Suppressor macrophage treated with lipopolysaccharide for 4 hours (primary cell): Measurements from ENCODE around the gene PLCB4.
"Not testable (repeated sequence)": the region's sequence is repeated elsewhere in the genome, so short reads cannot be mapped to it uniquely, and the experiment has no call there.

Experiments used
- DNase-seq: peaks from one replicate; pipeline ENCODE4 v3.0.0-alpha.2; 2020

Gene PLCB4

DNA sequence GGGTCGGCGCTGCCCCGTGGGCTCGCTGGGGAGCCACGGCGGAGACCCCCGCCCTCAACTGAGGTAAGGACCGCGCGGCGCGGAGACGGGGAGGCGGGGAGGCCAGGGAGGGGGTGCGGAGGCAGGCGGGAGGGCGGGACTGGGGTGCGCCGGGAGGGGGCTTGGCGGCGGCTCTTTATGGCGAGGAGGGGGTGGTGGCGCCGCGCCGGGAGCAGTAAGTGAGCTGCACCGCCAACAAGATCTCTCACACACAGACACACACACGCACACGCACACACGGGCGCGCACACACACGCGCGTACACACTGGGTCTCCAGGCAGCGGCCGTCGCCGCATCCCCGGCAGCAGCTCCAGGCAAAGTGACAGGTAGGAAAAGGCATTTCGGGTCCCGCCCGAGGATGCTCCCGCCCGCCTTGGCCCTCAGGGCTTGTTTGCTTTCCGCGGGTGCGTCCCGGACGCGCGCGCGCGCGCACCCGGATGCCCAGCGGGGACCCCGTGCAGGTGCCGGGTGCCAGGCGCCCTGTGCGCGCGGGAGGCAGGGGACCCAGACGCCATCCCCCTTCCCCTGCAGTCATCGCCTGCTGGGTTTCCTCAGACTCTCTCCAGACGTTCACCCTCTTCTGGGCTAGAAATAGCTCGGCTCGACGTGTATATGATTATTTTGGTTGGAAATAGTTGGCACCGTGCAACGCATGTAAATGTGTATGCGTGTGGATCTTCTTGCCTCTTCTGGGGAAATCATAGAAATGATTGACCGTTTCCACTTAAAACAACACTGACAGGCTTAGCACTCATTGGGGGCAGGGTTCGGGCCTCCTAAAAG lies at the start of gene PLCB4:
Gene PLCB4 (plus strand): TSS at position 247 of the 823 bp plus-strand sequence. CDS start 238,728 bp downstream, outside the sequence.
- DNase-seq: no peak

DNA sequence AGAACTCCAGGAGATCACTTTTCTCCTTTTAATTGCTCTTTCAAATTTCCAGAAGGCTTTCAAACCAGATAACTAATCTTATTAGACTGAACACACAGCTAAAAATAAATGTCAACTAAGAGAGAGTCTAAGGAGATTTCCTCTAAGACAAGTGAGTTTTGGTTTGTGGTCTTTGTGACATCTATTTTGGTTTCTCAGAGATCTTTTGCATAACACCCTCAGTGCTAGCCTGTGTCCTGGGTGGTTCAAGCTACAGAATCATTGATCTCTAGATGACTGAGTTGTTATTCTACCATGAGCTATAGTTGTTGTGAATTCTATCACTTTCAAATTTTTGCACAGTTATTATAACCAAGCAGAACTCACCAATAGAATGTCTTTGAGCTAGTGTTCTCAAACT lies 49.1 kb upstream of the PLCB4 start:
- DNase-seq: no peak

DNA sequence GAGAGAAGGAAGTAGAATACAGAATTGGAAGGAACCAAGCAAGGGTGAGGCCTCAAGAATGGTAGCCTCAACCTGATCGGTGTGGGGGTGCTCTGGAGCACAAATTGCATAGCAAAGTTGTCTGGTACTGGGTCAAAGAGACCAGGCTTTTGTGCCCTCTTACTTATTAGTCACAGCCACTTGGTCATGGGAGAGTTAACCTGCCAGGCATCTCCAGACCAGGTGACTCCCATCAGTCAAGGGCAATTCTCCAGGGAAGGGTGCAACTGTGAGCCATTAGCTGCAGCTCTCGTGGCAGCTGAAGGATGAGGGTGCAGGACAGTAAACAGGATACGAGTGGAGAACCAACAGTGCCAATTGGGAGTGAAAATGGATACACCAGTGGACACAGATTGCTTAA lies 47.7 kb upstream of the PLCB4 start:
- DNase-seq: no peak

DNA sequence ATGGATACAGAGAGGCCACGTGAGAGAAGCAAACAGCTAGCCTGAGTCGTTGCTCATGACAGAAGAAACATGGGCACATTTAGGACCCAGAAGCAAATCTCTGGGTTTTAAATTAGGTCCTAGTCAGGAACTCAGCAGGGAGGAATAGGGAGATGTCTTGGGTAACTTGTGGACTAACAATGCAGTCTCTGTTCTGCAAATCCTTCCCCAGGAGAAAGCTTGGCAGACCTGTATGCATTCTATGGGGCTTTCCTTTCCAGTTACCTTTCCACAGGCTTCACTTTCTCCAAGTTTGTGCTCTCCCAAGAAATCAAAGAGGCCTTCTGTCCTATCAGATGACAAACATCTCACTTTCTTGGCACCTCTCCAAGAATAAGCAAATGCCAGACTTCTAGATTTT lies 47.2 kb upstream of the PLCB4 start:
- DNase-seq: no peak

DNA sequence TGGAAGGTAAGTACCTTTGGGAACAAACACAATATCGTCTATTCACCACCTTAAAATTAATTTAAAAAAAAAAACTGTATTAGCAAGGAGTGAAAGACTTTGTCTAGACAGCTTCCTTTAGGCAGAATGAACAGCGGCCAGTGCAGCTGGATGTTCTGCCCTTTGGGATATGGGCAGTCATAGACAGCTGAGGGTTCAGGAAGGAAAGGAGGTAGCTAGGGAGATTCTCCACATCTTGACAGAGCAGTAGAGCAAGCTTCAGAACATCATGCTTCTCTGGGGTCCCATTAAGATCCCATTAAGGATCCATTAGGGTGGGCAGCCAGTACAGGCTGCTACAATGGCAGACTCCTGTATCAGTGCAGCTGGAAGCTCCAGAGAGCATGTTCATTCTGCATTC lies 46.5 kb upstream of the PLCB4 start:
- no peak for DNase-seq

DNA sequence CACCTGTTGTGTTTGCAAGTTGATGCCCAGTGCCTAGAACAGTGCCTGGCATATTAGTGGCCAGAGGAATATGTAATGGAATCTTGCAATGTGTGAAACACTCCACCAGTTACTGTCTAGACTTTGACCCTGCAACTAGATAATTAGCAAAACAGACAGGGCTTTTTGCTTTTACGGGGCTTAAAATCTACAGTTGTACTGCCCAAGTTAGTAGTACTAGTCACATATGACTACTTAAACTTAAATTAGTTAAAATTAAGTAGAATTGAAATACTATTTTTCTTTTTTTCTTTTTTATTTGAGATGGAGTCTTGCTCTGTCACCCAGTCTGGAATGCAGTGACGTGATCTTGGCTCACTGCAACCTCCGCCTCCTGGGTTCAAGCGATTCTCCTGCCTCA lies 44.3 kb upstream of the PLCB4 start:
- no peak for DNase-seq

DNA sequence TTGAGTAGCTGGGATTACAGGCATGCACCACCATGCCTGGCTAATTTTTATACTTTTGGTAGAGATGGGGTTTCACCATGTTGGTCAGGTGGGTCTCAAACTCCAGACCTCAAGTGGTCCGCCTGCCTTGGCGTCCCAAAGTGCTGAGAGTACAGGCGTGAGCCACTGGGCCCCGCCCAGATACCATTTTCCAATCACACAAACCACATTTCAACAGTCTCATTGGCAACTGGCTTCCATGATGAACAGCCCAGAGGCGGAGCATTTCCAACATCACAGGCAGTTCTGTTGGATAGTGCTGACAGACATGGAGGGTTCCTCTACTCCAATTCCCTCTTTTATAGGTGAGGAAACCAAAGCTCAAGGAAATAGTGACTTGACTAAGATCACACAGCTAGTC lies 43.9 kb upstream of the PLCB4 start:
- no peak for DNase-seq

DNA sequence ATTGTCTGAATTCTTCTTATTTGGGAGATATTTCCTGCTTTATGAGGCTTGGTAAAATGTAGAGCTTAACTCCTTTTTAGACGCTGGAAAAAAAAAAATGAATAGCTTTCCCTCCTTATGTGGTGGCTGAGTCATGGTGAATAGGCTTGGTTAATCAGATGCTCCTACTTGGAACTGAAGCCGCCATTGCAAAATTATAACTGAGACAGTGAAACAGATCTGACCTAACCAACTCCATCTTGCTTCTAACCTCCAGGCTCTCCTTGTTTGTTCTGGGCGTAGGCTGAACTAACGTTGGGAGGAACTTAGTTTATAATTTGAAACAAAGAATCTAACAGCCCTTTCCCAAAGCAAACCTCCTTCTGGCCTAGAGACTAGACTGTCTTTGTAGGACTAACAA lies 43.2 kb upstream of the PLCB4 start:
- DNase-seq: no peak

DNA sequence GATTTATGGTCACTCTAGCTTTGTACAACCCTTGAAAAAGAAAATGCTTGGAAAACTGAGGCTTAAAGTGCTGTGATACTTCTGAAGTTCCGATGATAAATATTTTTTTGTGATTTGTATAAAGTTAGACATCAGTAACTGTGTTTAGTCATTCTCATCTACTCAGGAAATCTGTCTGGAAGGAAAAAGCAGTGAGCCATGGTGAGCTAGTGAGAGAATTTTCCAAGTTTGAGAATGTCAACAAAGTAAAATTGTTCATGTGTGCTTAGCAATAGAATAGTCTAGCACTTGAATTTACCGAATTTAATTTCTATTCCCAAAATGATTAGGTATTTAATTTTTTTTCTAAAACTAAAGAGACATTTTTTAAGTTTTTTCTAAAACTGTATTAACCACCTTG lies 41.3 kb upstream of the PLCB4 start:
- DNase-seq: no peak

DNA sequence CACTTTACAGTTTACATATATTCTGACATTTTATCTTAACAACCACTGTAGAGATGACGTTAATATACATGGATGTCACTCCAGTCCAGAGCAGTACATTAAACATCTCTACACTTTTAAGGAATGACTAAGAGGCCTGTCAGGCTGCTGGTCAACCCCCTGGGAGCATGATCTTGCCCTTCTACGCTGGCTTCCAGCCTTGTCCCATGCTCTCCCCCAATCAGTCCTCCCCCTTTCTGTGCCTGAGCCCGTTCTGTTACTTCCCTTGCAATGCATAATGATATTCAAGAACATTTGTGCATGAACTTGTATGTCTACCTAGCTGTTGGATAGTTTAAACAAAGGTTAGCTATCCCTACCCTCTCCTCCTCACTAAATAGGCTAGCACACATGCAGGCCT lies 40.5 kb upstream of the PLCB4 start:
- DNase-seq: no peak

DNA sequence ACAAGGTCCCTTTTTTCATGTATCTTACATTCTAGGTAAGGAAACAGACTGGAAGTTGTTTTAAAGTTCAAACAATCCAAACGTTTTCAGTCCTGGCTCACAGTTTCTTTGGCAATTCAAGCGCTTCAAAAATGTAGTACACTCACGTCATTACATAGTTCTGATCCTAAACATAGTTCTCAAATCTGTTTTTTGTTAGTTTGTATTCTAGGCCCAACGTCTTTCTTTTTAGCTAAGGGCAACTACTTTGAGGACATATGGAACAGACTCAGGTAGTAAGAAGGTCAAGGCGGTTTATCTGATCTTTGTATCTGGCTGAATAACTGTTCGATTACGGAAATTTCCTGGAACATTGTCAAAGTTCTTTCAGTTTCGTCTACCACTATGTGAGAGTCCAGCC lies 36.9 kb upstream of the PLCB4 start:
- DNase-seq: no peak

DNA sequence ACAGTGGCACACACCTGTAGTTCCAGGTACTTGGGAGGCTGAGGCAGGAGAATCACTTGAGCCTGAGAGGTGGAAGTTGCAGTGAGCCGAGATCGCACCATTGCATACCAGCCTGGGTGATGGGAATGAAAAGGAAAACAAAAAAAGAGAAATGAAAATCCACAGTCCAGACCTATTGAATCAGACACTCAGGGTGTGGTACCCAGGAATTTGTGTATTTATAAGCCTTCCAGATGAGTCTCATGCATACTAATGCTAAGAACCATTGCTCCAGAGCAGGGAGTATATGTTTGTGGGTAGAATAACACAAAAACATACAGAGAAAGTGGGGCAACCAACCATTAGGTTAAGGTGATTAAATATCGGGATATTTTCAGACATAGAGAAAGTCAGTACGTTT lies 36.1 kb upstream of the PLCB4 start:
- no peak for DNase-seq

DNA sequence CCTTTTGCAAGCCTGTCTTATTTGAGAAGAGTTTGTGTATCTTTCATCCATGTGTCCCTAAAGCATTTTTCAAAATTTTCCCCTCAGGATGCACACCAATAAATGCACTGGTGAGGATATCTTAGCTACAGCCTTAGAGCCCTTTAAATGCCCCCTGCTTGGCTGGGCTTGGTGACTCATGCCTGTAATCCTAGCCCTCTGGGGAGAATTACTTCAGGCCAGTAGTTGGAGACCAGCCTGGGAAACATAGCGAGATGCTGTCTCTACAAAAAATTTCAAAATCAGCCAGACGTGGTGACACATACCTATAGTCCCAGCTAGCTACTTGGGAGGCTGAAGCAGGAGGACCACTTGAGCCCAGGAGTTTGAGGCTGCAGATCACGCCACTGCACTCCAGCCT lies 33.8 kb upstream of the PLCB4 start:
- no peak for DNase-seq

DNA sequence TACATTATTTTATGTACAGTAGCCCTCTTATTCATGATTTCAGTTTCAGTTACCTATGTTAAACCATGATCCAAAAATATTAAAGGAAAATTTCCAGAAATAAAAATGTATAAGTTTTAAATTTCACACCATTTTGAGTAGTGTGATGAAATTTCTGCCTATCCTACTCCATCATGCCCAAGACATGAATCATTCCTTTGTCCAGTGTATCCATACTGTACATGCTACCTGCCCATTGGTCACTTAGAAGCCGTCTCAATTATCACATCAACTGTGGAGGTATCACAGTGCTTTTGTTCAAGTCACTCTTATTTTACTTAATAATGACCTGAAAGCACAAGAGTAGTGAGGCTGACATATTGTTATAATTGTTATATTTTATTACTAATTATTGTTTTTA lies 32.3 kb upstream of the PLCB4 start:
- no peak for DNase-seq

DNA sequence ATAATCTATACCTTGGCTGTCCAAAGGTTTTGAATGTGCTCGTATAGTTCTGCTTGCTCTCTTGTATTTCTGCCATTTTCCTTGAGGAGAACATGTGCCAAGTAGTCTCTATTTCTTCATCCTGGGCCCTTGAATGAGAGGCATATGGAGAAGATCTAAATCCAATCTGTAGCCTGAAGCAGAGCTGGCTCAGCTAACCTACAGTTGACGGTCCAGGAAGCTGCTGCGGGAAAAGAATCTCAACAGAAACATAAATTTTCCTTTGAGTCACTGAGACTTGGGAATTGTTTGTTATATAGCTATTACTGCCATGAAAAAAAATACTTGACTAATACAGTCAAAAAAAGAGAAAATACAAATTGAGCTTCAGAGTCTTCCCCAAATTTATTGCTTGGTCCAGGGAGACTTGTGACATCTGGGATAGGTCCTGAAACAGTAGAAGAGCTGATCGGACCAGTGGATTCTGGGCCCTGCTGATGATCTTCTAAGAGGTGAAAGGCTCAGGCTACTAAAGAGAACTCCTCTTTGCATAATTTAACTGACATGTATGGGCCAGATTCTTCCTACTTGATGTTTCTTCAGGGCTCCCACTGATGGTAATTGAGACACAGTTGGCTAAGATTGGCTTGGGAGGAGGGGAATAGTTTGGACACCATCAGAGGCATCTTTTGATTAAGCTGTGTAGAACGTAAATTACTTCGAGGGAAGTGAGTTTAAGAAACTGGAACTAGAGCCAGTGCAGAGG lies 29.9 kb upstream of the PLCB4 start:
- DNase-seq: peak; percentile 6

DNA sequence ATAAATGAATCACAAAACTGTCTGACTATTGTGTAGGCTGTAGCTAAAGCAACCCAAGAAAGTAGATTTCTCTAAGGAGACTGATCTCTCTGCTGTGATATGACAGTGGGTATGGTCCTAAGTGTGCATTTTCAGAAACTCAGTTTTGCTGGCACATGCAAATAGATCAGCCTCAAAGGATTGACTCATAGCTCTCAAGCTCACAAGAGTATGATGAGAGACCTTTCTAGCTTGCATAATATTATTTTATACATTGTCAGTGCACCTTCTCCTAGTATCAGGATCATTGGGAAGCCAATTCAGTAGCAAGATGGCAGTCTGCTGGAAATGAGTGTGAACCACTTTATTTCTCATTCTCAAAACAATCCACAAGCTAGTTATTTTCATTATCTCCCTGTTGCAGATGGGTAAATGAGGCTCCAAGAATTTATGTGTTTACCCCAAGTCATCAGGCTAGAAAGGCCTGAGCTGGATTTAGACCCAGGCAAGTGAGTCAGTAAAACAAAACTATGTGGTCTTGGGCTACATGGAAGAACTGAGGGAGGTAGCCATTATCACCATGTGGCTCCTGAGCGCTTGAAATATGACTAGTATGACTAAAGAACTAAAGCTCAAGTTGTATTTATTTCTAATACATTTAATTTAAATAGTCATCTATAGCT lies 27.9 kb upstream of the PLCB4 start:
- DNase-seq: no peak

DNA sequence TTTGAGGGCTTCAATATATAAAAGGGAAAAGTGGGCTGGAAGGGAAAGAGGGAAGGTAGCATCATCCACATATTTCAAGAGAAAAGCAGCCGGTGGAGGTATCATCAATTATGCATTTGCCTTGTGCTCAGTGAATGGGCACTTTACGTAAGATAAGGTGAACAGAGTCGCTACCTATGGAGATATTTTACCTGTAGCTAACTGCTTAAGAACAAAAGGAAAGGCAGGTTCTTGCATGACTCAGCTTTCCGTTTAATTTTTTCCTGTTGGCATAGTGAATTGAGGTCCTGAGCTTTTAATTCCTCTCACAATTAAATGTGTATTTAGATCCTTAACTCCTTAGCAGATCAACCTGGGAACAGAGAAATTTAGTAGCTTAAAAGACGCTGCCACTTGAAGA lies 25.5 kb upstream of the PLCB4 start:
- DNase-seq: no peak

DNA sequence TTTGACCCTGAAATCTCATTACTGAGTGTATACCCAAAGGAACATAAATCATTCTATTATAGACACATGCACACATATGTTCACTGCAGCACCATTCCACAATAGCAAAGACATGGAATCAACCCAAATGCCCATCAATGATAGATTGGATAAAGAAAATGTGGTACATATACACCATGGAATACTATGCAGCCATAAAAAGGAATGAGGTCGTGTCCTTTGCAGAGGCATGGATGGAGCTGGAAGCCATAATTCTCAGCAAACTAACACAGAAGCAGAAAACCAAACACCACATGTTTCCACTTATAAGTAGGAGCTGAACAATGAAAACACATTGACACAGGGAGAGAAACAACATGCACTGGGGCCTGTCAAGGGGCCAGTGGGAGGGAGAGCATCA lies 21.0 kb upstream of the PLCB4 start:
- DNase-seq: not testable (repeated sequence)

DNA sequence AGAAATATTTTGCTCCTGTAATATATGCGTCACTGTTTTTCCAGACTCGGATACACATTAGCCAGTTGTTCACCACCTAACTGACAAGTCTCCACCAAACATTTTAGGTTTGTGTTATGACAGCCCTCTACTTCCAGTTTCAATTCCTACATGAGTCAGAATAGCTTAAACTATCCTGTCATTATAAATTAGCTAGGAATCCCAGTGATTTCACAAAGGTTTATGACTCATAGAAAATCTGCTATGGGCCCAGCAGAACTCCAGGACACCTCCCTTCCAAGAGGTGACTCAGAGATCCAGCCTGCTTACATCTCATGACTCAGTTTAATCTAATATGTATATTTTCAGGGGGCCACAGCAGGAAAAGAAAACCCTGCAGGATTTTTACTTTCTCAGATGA lies 17.4 kb upstream of the PLCB4 start:
- DNase-seq: peak; percentile 72

DNA sequence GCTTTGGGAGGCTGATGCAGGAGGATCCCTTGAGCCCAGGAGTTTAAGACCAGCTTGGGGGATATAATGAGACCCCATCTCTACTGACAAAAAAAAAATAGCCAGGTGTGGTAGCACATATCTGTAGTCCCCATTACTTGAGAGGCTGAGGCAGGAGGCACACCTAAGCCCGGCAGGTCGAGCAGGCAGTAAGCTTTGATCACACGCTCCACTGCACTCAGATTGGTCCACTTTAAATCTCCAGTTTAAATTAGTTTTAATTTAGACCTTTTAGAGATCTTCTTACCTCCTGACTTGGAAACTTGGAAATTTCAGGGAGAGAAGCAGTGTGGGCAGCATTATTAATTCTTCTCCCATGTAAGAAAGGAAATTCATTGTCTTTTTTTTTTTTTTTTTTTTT lies 16.8 kb upstream of the PLCB4 start:
- DNase-seq: no peak

DNA sequence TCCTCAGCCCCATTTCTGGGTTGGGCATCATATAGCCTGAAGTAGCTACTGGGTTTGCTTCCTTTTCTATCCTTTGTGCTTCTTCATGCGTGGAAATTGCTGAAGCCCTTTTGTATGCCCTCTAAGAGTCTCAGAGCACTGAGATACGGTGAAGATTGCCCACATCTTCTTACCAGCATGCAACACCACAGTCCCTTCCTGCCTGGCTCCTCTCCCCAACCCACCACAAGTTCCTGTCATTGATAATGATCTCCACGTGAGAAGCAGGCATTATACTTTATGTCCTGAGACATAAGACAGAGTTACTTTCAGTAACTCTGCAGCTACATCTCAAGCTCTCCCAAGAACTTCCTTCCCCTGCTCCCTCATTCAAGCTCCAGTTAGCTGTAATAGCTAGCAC lies 15.8 kb upstream of the PLCB4 start:
- DNase-seq: no peak

DNA sequence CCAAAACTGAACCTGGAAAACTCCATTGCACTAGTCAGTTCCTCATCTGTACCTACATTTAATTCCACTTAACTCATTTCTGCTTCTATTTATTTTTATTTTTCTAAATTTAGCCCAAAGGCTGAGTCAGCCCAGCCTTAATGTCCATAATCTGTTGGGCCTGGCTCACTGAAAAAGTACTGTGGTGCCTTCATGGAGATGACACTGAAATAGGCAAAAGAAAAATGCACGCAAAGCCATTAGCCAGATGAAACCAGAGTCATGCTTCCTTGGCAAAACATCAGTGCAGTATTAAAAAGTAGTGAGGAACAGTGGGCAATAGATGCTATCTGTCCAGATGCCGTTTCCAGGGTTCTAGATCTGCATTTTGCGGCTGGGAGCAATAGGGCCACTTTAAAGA lies 14.7 kb upstream of the PLCB4 start:
- DNase-seq: no peak

DNA sequence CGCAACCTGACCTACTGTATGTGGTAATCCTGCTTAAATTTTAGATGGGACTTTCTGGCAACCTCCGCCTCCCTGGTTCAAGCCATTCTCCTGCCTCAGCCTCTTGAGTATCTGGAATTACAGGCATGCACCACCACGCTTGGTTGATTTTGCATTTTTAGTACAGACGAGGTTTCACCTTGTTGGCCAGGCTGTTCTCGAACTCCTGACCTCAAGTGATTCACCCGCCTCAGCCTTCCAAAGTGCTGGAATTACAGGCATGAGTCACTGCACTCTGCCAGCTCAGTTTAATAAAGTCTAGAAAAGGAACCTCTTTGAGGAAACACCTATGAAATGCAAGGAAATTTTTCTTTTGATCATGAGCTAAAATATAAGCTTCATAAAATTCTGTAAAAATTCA lies 9.0 kb upstream of the PLCB4 start:
- no peak for DNase-seq

DNA sequence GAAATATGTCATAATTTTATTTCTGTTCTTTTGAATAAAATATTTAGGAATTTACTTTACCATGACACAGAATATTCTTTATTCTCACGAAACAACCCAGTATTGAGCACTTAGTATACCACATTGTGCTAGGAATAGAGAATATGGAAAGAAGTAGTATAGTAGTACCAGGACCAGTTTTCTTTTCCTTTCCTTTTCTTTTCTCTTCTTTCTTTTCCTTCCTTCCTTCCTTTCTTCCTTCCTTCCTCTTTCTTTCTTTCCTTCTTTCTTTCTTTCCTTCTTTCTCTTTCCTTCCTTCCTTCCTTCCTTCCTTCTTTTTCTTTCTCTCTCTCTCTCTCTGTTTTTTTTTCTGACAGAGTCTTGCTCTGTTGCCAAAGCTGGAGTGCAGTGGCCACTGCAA lies 7.5 kb upstream of the PLCB4 start:
- no peak for DNase-seq
